ENCODE measurements around the gene TMPRSS13.

DNA sequence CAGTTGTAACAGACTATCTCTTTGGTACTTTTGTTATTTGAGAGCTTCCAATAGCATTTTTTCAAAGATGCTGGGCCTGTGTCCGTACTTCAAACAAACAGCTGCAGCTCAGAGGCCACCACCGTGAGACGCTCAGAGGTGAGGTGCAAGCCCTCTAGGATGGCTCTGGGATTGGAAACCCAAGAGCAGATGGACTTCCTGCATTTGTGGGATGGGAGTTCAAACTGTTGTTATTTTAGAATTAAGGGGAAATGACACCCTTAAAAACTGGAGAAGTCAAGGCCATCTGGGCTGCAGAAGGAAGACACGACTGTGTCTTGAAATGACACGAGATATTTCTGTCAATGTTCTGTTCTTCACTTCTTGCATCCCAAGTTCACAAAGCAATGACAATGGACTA lies 47.8 kb upstream of the TMPRSS13 start:
- TF ChIP-seq CTCF (IDR thresholded peaks at IDR 0.05) (no peak), POLR2A (IDR thresholded peaks at IDR 0.05) (no peak)
